ENCODE measurements around the gene IKBKE. TPM values are rescaled to one million over a fixed set of nuclear protein-coding genes. Genes with fewer than 3 reads are reported as not detected.

The IKBKE gene
- total and polyA plus RNA-seq, 2 donors (not counting 3 experiments of a cell fraction or from before 2014, with no cell fraction given), result 17.9 to 20.7 TPM

DNA sequence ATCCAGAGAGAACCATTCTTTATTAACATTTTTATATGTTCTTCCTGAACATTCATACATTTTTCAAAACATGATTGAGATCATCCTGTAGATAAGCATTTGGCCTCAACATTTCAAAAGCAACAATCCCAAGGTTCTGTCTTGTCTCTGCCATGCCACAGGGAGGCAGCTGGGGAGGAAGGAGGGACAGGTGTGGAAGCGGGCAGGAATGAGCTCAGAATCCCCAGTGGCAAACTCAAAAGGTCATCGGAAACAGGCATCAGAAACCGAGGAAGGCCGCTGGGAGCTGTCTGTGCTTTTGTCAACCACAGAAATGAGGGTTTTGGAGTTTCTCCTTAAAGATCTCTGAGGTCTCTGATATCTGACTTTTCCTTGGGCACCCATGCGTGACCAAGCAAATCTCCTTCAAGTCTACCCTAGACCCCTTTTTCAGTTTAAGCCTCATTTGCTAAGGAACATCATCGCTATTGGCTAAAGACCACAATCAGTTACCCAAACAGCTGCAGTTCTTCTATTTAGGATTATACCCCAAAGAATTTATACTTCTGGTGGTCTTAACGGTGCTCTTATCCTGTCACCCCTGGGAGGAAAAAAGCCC, 71.1 kb downstream of the IKBKE start:
- dilution Hi-C loops (cut with MboI; ENCODE audit: extremely low pct_ligation_motif_present, low sequenced_read_pairs) (no loop called here), intact Hi-C loops (cut with micrococcal nuclease) (no loop called here)
- no peak overlapping the region for H3K9ac ChIP-seq (replicated peaks; ENCODE audit: extremely low read depth, insufficient read depth, low read length)
- FAIRE-seq (no peak), DNase-seq (ENCODE audit: low read depth, low spot score) (no peak)
- POLR2A ChIA-PET, result no interaction called here
- H3K79me2 ChIP-seq (ENCODE audit: control insufficient read depth, insufficient read depth, low read length), result no peaks in the 10 kb centered on the region
- no peak overlapping the region for H3K4me2 ChIP-seq (ENCODE audit: insufficient read depth, low read length)
- TF ChIP-seq POLR2A (IDR thresholded peaks at IDR 0.05; ENCODE audit: low read depth, low read length), result no peak
- TF ChIP-seq GATA2 (IDR thresholded peaks at IDR 0.05; ENCODE audit: insufficient read depth, insufficient read length, low read depth, low read length), result no peak
- TF ChIP-seq, protein P1, sequence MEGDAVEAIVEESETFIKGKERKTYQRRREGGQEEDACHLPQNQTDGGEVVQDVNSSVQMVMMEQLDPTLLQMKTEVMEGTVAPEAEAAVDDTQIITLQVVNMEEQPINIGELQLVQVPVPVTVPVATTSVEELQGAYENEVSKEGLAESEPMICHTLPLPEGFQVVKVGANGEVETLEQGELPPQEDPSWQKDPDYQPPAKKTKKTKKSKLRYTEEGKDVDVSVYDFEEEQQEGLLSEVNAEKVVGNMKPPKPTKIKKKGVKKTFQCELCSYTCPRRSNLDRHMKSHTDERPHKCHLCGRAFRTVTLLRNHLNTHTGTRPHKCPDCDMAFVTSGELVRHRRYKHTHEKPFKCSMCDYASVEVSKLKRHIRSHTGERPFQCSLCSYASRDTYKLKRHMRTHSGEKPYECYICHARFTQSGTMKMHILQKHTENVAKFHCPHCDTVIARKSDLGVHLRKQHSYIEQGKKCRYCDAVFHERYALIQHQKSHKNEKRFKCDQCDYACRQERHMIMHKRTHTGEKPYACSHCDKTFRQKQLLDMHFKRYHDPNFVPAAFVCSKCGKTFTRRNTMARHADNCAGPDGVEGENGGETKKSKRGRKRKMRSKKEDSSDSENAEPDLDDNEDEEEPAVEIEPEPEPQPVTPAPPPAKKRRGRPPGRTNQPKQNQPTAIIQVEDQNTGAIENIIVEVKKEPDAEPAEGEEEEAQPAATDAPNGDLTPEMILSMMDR (IDR thresholded peaks at IDR 0.05; ENCODE audit: extremely low read depth in 1 of 2, insufficient read depth in 1 of 2, low read depth in 1 of 2, low read length in 2 of 2), result no peak
- TF ChIP-seq, protein P2, sequence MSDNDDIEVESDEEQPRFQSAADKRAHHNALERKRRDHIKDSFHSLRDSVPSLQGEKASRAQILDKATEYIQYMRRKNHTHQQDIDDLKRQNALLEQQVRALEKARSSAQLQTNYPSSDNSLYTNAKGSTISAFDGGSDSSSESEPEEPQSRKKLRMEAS (IDR thresholded peaks at IDR 0.05; ENCODE audit: insufficient read depth, insufficient read length), result no peak
- TF ChIP-seq POLR2AphosphoS5 (IDR thresholded peaks at IDR 0.05; ENCODE audit: insufficient read depth, low read depth, low read length), result no peak
- no peak for TF ChIP-seq MYC (IDR thresholded peaks at IDR 0.05; ENCODE audit: low read depth, low read length)
- no peak for TF ChIP-seq EZH2 (IDR thresholded peaks at IDR 0.05; ENCODE audit: borderline replicate concordance, low read depth, low read length, severe bottlenecking)
- no peaks in the 10 kb centered on the region for H3K4me1 ChIP-seq (ENCODE audit: control insufficient read depth, extremely low read depth, insufficient read depth, low read length)
- H4K20me1 ChIP-seq (replicated peaks; ENCODE audit: control insufficient read depth, extremely low read depth, insufficient read depth, low read length), result no peaks in the 10 kb centered on the region
- H3K9me3 ChIP-seq (replicated peaks; ENCODE audit: control insufficient read depth, insufficient read depth, low read length), result no peaks in the 10 kb centered on the region
- no peaks in the 10 kb centered on the region for H3K36me3 ChIP-seq (ENCODE audit: control insufficient read depth in 2 of 2, extremely low read depth in 1 of 2, insufficient read depth in 2 of 2, low read length in 2 of 2)
- BruUV-seq (replicated peaks), result no TSS peak
- CTCF ChIA-PET, result interaction anchor here (0.8 to 7.7 kb wide), 5 partner anchors 10 to 90 kb away, joined by 3 to 427 read pairs (median 4); no protein-coding TSS in a partner anchor
- no peak overlapping the region for H3K4me3 ChIP-seq (replicated peaks in 1 of 3; ENCODE audit: insufficient read depth in 1 of 3, low read depth in 1 of 3, low read length in 3 of 3)
- no peak overlapping the region for H2AFZ ChIP-seq (ENCODE audit: low read depth, low read length)
- no peaks in the 10 kb centered on the region for H3K9me1 ChIP-seq (replicated peaks; ENCODE audit: control insufficient read depth, extremely low read depth, insufficient read depth, low read length)
- H3K27me3 ChIP-seq (ENCODE audit: control insufficient read depth in 2 of 2, insufficient read depth in 2 of 2, low read length in 2 of 2), result peaks cover 0 to 13% of the 10 kb centered on the region in 2 experiments
- H3K27ac ChIP-seq (ENCODE audit: insufficient read depth, low read depth, low read length), result no peak overlapping the region

All from endothelial cell of umbilical vein (primary cell).